Mucosa of rectum (tissue), 2 donors: ENCODE measurements around the gene ELF1.

Experiments used
- H3K27ac ChIP-seq, 2 donors: one replicate each; pipeline ENCODE4 v1.7.0; 2013; ENCODE audit warnings: inconsistent platforms in 2 of 2, low read depth in 2 of 2, low read length in 2 of 2
- H3K27me3 ChIP-seq, 2 donors: one replicate each; pipeline ENCODE4 v1.7.0; 2013; ENCODE audit warnings: low read length in 2 of 2; ENCODE audit not compliant: control insufficient read depth in 2 of 2, insufficient read depth in 2 of 2
- H3K36me3 ChIP-seq, 2 donors: one replicate each; pipeline ENCODE4 v1.7.0; 2013; ENCODE audit warnings: low read length in 2 of 2; ENCODE audit not compliant: control insufficient read depth in 2 of 2, insufficient read depth in 2 of 2
- H3K4me1 ChIP-seq, 2 donors: one replicate each; pipeline ENCODE4 v1.7.0; 2013; ENCODE audit warnings: low read length in 2 of 2, mild to moderate bottlenecking in 1 of 2; ENCODE audit not compliant: control insufficient read depth in 2 of 2, insufficient read depth in 2 of 2
- H3K4me3 ChIP-seq, 2 donors: one replicate each; pipeline ENCODE4 v1.7.0; 2013; ENCODE audit warnings: low read length in 2 of 2
- H3K9ac ChIP-seq, 2 donors: one replicate each; pipeline ENCODE4 v1.7.0; 2013; ENCODE audit warnings: low read length in 2 of 2, low read depth in 1 of 2, mild to moderate bottlenecking in 1 of 2
- H3K9me3 ChIP-seq, 2 donors: one replicate each; pipeline ENCODE4 v1.7.0; 2013; ENCODE audit warnings: low read length in 2 of 2; ENCODE audit not compliant: control insufficient read depth in 2 of 2
- donor health status: healthy.
- donor health status: Normal muscosa, but diverticular disease.

Gene ELF1

DNA sequence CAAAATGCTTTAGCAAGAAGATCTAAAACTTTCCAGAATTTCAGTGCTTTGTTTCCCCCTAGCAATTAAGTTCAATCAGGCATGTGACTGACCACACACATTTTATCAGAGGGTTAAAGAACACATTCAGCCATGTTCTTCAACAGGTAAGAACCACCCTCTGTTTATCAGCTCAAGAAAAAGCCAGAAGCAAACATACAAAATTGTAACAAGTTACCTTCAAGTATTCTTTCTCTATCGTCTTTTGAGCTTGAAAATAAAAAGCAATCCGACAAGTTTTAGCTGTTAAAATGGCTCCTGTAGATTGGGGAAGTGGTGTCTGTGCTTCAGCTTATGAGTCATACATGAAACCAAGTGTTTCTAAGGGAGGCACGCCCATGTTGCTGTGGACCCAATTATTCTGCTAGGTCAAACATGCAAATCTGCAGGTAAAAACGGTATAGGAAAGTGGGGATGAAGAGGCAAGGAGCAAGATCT is at the start of gene ELF1:
TSS of gene ELF1 (minus strand) at position 306 of the 477 bp plus-strand sequence. CDS start 37,262 bp downstream, outside the sequence.
- peak within 1 kb of the TSS; percentile 93 for H3K27ac ChIP-seq
- peak within 1 kb of the TSS; percentile 65 to 87 for H3K4me3 ChIP-seq
- no peaks in the 10 kb centered on the region for H3K9me3 ChIP-seq
- H3K4me1 ChIP-seq, result peaks cover 0 to 26% of the 10 kb centered on the region in 2 donors
- H3K9ac ChIP-seq, result peak within 1 kb of the TSS; percentile 64 to 77
- H3K27me3 ChIP-seq, result no peaks in the 10 kb centered on the region
- no peaks in the 10 kb centered on the region for H3K36me3 ChIP-seq

DNA sequence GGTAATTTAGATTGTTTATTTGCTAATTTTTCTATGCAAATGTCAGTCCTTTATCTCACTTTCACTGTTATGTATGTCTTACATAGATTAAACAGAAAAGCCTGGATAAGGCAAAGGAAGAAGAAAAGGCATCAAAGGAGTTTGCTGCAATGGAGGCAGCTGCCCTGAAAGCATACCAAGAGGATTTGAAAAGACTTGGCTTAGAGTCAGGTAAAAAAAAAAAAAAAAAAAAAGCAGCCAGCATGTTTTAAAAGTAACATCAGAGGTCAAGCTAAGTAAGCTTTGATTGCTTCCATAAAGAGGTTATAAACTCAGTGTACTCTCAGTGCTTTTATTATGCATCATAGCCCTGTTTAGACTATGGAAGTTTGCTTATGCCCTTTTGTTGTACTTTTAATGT is 46.0 kb upstream of the ELF1 start:
- Histone ChIP-seq H3K36me3 (peaks cover 21 to 33% of the 10 kb centered on the region in 2 donors), H3K27ac (peak overlapping the region; percentile 36 to 48), H3K4me3 (no peak overlapping the region)

DNA sequence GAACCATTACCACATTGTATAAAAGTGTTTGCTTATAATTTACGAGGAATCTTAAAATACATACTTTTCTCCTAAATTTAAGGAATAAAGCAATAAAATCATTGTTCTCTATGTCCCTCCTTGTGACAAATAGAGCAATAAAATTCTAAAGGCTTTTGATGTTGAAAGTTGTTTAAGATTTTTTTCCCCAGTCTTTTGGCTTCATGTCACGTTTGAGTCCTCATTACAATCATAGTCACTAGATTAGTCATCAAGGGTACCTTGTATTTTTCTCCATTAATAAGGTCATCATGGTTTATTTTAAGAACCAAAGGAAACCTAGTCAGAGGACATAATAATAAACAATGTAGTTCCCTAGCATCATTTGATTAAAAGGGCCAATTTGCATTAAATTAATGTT is 45.4 kb upstream of the ELF1 start:
- no peak overlapping the region for H3K9ac ChIP-seq
- H3K27me3 ChIP-seq, result no peaks in the 10 kb centered on the region
- peaks cover 24 to 34% of the 10 kb centered on the region in 2 donors for H3K4me1 ChIP-seq
- peaks cover 16 to 28% of the 10 kb centered on the region in 2 donors for H3K36me3 ChIP-seq
- no peak overlapping the region for H3K27ac ChIP-seq
- H3K9me3 ChIP-seq, result no peaks in the 10 kb centered on the region
- no peak overlapping the region for H3K4me3 ChIP-seq

More for the DNA sequence above, 46.0 kb upstream of the ELF1 start:
- H3K9me3 ChIP-seq, result no peaks in the 10 kb centered on the region
- H3K27me3 ChIP-seq, result no peaks in the 10 kb centered on the region
- H3K4me1 ChIP-seq, result peaks cover 24 to 33% of the 10 kb centered on the region in 2 donors
- no peak overlapping the region for H3K9ac ChIP-seq

DNA sequence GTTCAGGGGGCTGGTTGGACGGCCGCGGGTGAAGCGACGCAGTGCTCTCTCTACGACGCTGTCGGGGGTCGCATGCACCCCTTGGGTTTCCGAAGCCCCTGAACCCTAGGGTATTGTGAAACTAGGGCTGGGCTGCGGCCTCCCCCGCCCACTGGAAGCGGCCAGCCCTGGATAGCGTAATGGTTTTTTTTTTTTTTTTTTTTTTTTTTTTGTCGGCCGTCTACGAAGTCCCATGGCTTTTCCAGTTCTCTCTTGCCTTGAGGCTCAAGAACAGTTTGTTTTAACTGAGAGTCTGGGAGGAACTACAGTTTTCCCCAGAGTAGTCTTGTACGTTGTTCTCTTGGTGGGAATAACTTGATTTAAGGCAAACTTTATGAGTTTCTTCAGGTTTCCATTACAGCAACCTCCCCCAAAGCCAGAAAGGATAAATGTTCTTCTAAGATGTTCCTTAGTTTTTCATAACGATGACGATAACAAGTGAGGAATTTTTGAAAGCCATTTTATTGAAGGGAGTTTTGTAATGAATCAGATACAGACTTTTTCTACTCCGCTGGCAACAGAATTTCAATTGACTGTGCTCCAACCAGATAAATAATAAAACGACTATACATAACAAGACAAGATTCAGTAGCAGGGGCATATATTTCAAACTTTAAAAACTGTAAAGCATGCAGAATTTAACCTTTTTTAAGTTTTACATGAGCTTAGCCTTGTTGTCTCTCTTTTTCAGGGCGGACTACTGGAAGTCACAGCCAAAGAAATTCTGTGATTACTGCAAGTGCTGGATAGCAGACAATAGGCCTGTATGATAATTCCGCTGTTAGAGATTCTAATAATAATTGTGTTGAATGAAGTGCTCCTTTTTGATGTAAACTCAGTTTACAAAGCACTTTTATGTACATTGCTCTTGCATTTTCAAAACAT is 43.1 kb upstream of the ELF1 start:
- H3K36me3 ChIP-seq, result peaks cover 10 to 11% of the 10 kb centered on the region in 2 donors
- peaks cover 26 to 49% of the 10 kb centered on the region in 2 donors for H3K4me1 ChIP-seq
- peak overlapping the region; percentile 89 to 90 for H3K4me3 ChIP-seq
- peak overlapping the region; percentile 97 to 98 for H3K9ac ChIP-seq
- no peaks in the 10 kb centered on the region for H3K27me3 ChIP-seq
- H3K9me3 ChIP-seq, result no peaks in the 10 kb centered on the region
- peak overlapping the region; percentile 97 to 99 for H3K27ac ChIP-seq

DNA sequence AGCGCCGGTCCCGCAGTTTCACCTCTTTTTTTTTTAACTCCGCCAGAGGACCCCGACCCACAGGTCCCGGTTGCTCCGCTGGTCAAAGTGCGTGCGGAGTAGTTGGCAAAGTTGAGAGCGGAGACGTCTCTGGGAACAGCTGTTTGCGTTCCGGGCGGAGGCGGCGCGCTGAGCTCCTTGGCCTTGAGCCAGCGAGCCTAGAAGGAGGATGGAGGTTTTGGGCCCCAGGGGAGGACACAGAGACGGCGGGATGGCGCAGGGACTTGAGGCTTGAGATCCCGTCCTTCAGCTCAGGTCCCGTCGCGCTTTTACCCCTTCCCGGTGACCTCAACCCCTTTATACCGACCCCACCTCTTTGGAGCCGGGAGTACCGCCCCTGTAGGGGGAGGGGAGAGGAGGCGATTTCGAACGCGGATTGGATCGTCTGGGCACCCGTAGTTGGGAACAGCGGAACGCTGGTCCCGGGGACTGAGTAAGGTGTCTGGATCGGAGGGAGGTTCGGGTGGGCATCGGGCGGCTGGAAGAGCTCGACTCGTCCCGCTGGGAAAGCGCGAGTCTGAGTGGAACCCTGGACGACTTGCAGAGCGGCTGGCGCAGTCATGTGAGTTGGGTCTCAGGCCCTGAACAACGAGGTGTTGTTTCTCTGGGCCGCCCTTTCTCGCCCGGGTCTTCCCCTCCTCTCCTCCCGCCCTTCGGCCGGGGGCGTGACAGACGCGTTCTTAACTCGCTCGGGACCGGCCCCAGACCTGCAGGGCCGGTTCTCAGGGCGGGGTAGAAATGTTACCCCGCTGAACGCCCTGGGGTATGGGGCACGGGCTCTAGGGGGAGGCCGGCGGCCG is 42.2 kb upstream of the ELF1 start, which contains the start of gene WBP4:
TSS of gene WBP4 (plus strand) at position 435 of the 839 bp plus-strand sequence. CDS start at position 600, 165 bp downstream.
- Histone ChIP-seq H3K4me3 (peak within 1 kb of the TSS; percentile 89 to 90), H3K27me3 (no peaks in the 10 kb centered on the region), H3K36me3 (peaks cover 6 to 7% of the 10 kb centered on the region in 2 donors), H3K9ac (peak within 1 kb of the TSS; percentile 97 to 98), H3K27ac (peak within 1 kb of the TSS; percentile 97 to 99), H3K9me3 (no peaks in the 10 kb centered on the region), H3K4me1 (peaks cover 26 to 52% of the 10 kb centered on the region in 2 donors)

DNA sequence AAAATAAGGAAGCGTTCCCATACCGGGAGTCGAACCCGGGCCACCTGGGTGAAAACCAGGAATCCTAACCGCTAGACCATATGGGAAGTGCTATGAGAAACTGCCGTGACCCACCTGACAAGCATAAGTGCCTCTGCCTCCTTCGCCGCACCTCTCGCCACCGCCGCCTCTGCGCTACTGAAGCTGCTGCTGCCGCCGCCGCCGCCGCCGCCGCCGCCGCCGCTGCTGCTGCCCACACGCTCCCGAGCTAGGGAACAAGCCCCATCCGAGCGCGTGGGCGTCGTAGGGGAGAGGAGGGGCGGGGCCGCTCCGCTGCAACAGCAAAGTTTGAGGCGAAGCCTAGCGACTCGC is 41.6 kb upstream of the ELF1 start:
- Histone ChIP-seq H3K36me3 (peaks cover 5 to 6% of the 10 kb centered on the region in 2 donors), H3K27ac (peak overlapping the region; percentile 97 to 99), H3K27me3 (no peaks in the 10 kb centered on the region), H3K4me3 (peak overlapping the region; percentile 89 to 90), H3K4me1 (peaks cover 25 to 52% of the 10 kb centered on the region in 2 donors), H3K9me3 (no peaks in the 10 kb centered on the region), H3K9ac (peak overlapping the region; percentile 97 to 98)

DNA sequence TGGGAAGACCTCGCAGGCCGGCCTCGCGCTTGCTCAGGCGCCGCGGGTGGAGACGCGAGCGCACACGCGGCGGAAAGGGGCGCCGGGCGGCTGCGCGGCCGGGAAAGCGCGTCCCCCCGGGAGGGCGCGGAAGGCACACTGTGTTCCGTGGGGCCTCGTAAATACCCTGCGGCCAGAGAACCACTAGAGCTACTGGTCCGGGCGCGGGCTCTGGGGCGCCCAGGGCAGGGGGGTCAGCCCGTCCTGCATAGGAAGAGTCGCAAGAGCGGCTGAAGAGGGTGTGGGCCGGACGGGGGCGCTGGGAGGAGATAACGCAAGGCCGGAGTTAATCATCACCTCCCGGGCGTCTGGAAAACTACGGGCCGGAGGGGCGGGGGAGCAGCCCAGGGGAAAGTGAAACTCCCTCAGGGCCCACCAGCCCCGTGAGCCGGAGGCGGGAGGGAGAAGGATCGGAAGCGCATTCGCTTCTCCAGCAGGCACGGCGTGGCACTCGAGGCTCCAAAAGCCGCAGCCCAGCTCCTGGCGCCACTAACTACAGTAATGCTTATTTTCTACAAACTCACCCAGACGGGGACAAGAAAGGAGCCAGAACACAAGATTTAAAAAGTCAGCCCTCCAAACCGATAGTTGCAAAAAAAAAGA is 41.1 kb upstream of the ELF1 start:
- Histone ChIP-seq H3K9me3 (no peaks in the 10 kb centered on the region), H3K27ac (peak overlapping the region; percentile 97 to 99), H3K4me3 (peak overlapping the region; percentile 89 to 90), H3K36me3 (peaks cover under 1 to 4% of the 10 kb centered on the region in 2 donors), H3K9ac (peak overlapping the region; percentile 89 to 98), H3K27me3 (no peaks in the 10 kb centered on the region), H3K4me1 (peaks cover 22 to 52% of the 10 kb centered on the region in 2 donors)

DNA sequence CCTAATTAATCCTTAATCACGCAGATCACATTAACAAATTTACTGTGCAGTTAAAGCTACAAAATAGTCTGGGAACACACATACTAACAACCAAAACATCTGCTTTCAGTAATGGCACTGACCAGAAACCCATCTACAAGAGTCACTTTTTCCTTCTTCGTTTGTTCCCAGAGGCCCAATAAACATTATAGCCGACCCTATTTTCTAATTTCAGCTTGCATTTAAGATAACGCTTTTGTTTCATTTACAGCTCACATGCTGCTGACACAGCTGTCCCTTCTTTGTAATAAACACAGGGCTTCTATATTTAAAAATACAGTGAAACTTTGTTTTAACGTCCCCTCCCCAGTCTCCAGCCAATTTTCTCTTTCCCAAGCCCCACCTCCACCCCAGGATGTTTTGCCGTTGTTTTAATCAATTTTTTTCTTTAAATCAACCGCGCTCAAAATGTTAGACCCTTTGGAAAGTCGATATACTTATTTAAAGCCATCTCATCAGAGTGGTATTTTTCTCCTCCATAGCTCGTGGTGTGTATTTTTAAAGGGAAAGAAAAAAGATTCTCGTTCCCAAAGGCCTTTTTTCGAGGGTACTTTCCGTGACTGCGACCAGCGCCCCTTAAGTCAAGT is 40.5 kb upstream of the ELF1 start:
- Histone ChIP-seq H3K4me1 (peaks cover 25 to 53% of the 10 kb centered on the region in 2 donors), H3K27me3 (no peaks in the 10 kb centered on the region), H3K9me3 (no peaks in the 10 kb centered on the region), H3K36me3 (peaks cover 0 to 4% of the 10 kb centered on the region in 2 donors), H3K4me3 (peak overlapping the region; percentile 89 to 90), H3K9ac (peak overlapping the region; percentile 89 to 98), H3K27ac (peak overlapping the region; percentile 97 to 99)
